Measurements from ENCODE around the gene DLG4. TPM values are rescaled to one million over a fixed set of nuclear protein-coding genes. Genes with fewer than 3 reads are reported as not detected.
A peak's percentile ranks its signal among the peaks of the same experiment; 100 is the strongest.
"Not testable (repeated sequence)": the region's sequence is repeated elsewhere in the genome, so short reads cannot be mapped to it uniquely, and the experiment has no call there.

Gene DLG4
- total RNA-seq, 1 donor from 2014 or later = 20.6 TPM

DNA sequence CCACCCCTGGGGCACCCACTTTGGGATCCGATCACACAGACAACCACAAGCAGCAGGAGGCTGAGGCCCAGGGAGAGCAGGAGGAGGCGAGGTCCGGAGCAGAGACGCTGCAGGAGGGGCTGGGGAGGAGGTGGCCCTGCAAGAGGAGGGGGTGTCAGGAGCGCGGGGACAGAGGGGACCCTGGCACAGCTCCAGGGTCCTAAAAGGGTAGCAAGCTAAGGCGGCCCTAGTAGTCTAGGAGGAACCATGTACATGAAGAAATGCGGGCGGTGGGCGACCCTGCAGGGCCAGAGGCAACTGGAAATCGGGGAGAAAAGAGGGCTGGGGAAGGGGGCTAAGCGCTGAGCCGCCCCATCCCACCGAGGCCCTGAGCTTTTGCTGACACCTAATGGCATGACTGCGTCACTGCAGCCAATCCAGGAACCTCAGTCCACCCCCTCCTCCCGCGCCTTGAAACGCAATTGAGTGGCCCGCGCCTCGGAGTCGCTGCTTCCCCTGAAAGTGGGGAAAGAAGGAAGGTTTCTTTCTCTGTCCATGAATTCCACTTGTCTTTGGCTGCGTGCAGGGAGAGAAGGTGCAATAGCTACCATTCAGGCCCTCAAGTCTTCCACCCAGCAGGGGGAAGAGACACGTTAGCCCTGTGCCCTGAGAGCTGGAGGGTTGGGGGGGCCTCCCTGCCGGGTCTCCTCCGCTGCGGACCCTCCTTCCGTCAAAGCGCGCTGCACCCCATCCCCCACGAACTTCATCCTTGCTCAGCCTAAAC, 42.3 kb downstream of the DLG4 start:
- intact Hi-C loops (cut with DNase I) = loop anchor here (2.0 kb wide), 1 partner anchor 131 kb away; no protein-coding TSS in a partner anchor

GRCh38 chr17:7176841-7177190, 42.8 kb downstream of the DLG4 start:
- intact Hi-C loops (cut with DNase I) = loop anchor here (2.0 kb wide), 1 partner anchor 130 kb away; no protein-coding TSS in a partner anchor
- ATAC-seq = no peak
- no peak for DNase-seq (ENCODE audit: missing footprints)

More for the DNA sequence above, 42.3 kb downstream of the DLG4 start:
- DNase-seq (ENCODE audit: missing footprints) (peak; percentile 76), ATAC-seq (peak; percentile 74)

DNA sequence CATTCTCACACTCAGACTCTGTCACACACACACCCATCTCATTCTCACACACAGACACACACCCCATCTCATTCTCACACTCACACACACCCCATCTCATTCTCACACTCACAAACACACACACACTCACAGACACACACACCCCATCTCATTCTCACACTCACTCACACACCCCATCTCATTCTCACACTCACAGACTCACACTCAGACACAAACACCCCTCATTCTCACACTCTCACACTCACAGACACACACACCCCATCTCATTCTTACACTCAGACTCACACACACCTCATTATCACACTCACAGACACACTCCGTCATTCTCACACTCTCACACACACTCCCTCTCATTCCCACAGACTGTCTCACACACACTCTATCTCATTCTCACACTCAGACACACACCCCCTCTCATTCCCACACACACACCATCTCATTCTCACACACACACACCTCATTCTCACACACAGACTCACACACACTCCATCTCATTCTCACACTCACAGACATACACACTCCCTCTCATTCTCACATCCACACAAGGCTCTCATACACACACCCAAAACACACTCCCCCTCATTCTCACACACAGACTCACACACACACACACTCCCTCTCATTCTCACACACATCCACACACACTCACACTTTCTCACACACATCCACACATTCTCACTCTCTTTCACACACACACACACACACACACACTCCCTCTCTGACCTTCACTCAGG, 43.4 kb downstream of the DLG4 start:
- no peak for ATAC-seq
- DNase-seq (ENCODE audit: missing footprints) = no peak
- intact Hi-C loops (cut with DNase I) = loop anchor here (2.0 kb wide), 1 partner anchor 129 kb away; no protein-coding TSS in a partner anchor

DNA sequence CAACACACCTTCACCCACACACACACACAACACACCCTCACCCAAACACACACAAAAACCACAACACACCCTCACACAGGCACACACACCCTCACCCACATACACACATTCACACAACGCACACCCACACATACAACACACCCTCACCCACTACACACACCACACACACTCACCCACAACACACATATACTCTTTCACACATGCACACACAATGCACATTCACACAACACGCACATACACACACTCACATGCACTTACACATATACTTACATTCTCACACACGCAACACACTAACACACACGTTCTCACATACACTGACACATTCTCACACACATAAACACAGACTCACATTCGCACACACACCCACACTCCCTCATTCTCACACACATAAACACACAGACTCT, 44.3 kb downstream of the DLG4 start:
- DNase-seq (ENCODE audit: missing footprints) = no peak
- no peak for ATAC-seq
- intact Hi-C loops (cut with DNase I) = no loop called here

DNA sequence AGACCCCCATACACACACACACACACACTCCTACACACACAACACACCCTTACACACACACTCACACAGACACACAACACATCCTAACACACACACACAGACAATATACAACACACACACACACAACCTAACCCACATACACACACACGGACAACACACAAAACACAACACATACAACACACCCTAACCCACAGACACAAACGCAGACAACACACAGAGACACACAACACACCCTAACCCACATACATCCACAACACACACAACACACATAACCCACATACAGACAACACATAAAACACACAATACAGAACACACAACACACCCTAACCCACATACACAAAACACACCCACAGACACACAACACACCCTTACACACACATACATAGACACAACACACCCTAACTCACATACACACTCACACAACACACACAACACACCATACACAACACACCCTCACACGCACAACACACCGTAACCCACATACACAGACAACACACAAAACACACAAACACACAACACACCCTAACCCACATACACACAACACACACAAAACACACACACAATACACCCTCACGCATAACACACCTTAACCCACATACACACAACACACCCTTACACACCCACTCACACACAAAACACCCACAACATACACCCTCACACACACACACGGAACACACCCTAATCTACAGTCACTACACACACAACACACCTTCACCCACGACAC, 44.9 kb downstream of the DLG4 start:
- DNase-seq (ENCODE audit: missing footprints) (no peak), ATAC-seq (no peak)
- intact Hi-C loops (cut with DNase I) = no loop called here

DNA sequence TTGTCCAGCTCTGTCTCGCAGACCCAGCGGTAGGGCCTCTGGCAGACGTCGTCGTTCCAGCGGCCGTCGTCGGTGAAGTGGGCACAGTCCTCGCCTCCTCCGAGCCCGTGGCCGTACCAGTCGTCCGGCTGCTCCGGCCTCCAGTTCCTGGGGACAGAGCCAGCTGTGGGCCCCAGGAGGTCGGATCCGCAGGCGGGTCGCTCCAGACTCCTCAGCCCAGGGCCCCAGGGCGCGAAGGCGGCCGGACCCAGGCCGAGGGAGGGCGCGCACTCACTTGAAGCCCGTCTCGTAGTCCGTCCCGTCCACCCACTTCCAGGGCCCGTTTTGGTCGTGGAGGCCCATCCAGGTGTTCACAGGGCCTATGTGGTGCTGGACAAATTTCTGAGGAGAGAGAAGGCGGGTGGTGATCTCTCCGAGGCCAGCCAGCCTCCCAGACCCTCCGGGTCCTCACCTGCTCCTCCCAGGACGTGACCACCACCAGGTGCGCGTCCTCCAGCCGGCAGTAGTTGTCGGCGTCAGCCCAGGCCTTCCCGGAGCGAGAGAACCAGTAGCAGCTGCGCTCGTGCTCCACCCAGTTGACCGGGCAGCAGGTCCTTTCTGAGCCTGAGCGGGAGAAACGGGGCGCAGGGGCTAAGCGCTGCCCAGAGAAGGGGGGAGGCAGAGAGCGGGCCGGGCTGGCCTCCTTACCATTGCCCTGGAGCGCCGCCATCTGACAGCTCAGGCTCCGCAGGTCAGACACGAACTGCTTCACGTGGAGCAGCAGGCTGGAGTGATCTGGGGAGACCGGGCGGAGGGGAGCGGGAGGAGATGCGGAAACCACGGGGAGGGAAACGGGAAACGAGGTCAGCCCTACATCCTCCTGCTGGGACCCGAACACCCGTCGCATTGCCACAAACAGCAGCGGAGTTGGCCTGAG, 45.7 kb downstream of the DLG4 start:
- intact Hi-C loops (cut with DNase I) = no loop called here
- DNase-seq (ENCODE audit: missing footprints) = peak; percentile 87
- peak; percentile 23 for ATAC-seq

GRCh38 chr17:7172522-7173191, 47.0 kb downstream of the DLG4 start:
- ATAC-seq; intact Hi-C loops (cut with DNase I); DNase-seq (ENCODE audit: missing footprints): not testable (repeated sequence)

- intact Hi-C loops (cut with DNase I); DNase-seq (ENCODE audit: missing footprints); ATAC-seq: not testable (repeated sequence)
Measured at GRCh38 chr17:7169565-7169908, 50.1 kb downstream of the DLG4 start.

DNA sequence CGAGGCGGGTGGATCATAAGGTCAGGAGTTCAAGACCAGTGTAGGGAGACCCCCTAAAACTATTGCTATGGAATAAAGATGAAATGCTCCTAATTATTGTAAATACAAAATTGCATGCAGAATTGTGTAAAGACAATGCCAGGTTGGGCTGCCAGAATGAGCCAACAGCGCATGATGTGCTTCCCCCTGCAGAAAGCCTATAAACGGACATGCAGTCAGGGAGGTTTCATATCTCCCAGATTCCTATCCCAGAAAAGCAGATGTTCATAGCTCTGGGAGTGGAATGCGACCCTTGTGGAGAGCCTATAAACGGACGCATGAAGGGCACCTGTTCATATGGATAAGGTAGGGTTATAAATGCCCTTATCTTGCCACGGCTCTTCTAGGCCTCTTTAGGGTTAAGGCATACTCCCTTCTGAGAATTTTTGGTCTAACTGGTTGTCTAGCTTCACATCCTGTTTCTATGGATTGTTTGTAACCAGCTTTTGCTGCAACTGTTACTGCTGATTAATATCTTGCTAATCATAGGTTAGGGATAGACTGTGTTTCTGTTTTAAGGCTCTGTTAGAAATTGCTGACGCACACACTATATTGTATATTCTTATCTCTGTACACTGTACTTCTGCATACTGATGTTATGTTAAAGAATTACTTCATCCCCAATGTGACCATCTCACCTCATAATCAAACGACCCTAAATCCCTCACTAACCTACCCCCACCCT, 50.6 kb downstream of the DLG4 start:
- DNase-seq (ENCODE audit: missing footprints); intact Hi-C loops (cut with DNase I); ATAC-seq: not testable (repeated sequence)

GRCh38 chr17:7167832-7168231, 51.8 kb downstream of the DLG4 start:
- intact Hi-C loops (cut with DNase I) = no loop called here
- ATAC-seq (no peak), DNase-seq (ENCODE audit: missing footprints) (no peak)

- ATAC-seq = no peak
- intact Hi-C loops (cut with DNase I) = no loop called here
- no peak for DNase-seq (ENCODE audit: missing footprints)
Measured at GRCh38 chr17:7166873-7167272, 52.8 kb downstream of the DLG4 start.

- intact Hi-C loops (cut with DNase I); ATAC-seq; DNase-seq (ENCODE audit: missing footprints): not testable (repeated sequence)
Measured at GRCh38 chr17:7159571-7159970, 60.1 kb downstream of the DLG4 start.

DNA sequence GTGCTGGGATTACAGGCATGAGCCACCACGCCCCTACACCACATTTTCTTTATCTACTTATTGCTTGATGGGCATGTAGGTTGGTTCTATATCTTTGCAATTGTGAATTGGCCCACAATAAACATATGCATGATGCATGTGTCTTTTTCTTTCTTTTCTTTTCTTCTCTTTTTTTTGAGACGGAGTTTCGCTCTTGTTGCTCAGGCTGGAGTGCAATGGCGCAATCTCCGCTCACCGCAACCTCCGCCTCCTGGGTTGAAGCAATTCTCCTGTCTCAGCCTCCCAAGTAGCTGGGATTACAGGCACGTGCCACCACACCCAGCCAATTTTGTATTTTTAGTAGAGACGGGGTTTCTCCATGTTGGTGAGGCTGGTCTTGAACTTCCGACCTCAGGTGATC, 61.2 kb downstream of the DLG4 start:
- ATAC-seq; intact Hi-C loops (cut with DNase I); DNase-seq (ENCODE audit: missing footprints): not testable (repeated sequence)

- no peak for DNase-seq (ENCODE audit: missing footprints)
- no peak for ATAC-seq
- intact Hi-C loops (cut with DNase I) = no loop called here
Measured at GRCh38 chr17:7156342-7156940, 63.2 kb downstream of the DLG4 start.

- intact Hi-C loops (cut with DNase I) = no loop called here
- ATAC-seq = no peak
Measured at GRCh38 chr17:7147772-7148171, 71.9 kb downstream of the DLG4 start.

DNA sequence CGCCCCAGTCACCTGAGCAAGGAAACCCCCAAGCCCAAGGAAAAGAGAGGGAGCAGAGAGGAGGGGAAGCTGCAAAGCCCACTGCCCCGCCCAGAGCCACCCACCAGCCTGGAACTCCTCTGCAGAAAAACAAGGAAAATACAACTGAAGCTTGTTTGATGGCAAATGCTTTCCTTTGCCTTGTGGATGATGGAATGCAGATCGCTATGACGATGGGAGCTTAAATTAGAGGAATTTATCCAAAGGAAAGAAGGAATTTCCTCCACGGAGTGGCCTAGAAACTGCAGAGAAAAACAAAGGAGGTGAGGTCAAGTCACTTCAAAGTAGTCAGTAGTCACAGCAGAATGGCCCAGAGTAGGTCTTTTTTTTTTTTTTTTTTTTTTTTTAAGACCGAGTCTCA, 73.5 kb downstream of the DLG4 start:
- intact Hi-C loops (cut with DNase I) = no loop called here
- no peak for DNase-seq (ENCODE audit: missing footprints)
- ATAC-seq = no peak

More at GRCh38 chr17:7147772-7148171, 71.9 kb downstream of the DLG4 start:
- no peak for DNase-seq (ENCODE audit: missing footprints)

DNA sequence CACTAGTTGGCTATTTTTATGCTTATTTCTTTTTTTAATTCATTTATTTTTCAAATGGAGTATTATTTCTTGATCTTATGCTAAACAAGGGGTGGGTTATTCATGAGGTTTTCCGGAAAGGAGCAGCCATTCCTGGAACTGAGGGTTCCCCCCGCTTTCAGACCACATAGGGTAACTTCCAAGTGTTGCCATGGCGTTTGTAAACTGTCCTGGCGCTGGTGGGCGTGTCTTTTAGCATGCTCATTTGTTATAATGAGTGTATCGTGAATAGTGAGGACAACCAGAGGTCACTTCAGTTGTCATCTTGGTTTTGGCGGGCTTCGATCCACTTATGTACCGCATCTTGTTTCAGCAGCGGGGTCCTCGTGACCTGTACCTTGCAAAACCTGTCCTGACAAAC, 75.4 kb downstream of the DLG4 start:
- ATAC-seq (no peak), DNase-seq (ENCODE audit: missing footprints) (no peak)
- intact Hi-C loops (cut with DNase I) = no loop called here
